H1 (cell line): ENCODE data around the gene ZNF804B. TPM values are rescaled to one million over a fixed set of nuclear protein-coding genes. Genes with fewer than 3 reads are reported as not detected.
A peak's percentile ranks its signal among the peaks of the same experiment; 100 is the strongest.

Source experiments
- CTCF ChIA-PET: fragments of 300-600 bp; sonication (Branson Sonifier 250); formaldehyde crosslinking; loops from one replicate; lab custom pipeline; 2021; ENCODE audit not compliant: partially characterized antibody; lab: Charles Lee
- POLR2A ChIA-PET: fragments of 300-600 bp; sonication (Branson Sonifier 250); formaldehyde crosslinking; loops from one replicate; lab custom pipeline; 2021; ENCODE audit warnings: inconsistent platforms; ENCODE audit not compliant: partially characterized antibody; lab: Charles Lee
- DNase-seq, 2 experiments: peaks; one replicate each; pipeline versions ENCODE4 v3.0.0 to v3.0.0-alpha.2; 2010 to 2022; ENCODE audit warnings: low spot score in 2 of 2, low read depth in 1 of 2, mixed read lengths in 1 of 2
- FAIRE-seq: peaks from 2 replicates; lab custom pipeline; 2011; peaks lifted over from hg19 to GRCh38; lab: Jason Lieb, UNC
- H2AFZ ChIP-seq: 2 replicates; pipeline ENCODE4 v1.8.1; 2012; ENCODE audit warnings: low read length, inconsistent platforms
- H2AK5ac ChIP-seq: 2 replicates; pipeline ENCODE4 v1.6.1; 2013; ENCODE audit warnings: low read depth, low read length
- H2BK120ac ChIP-seq: replicated peaks from 2 replicates; pipeline ENCODE3; 2013; ENCODE audit warnings: low read depth, low read length, inconsistent platforms
- H2BK12ac ChIP-seq: 2 replicates; pipeline ENCODE4 v1.6.1; 2013; ENCODE audit warnings: low read depth, low read length
- H2BK15ac ChIP-seq: 2 replicates; pipeline ENCODE4 v1.6.1; 2013; ENCODE audit warnings: low read length
- H2BK20ac ChIP-seq: 2 replicates; pipeline ENCODE4 v1.6.1; 2013; ENCODE audit warnings: low read length
- H2BK5ac ChIP-seq: 2 replicates; pipeline ENCODE4 v1.6.1; 2013; ENCODE audit warnings: low read depth, low read length
- H3K14ac ChIP-seq: 2 replicates; pipeline ENCODE4 v1.6.1; 2013; ENCODE audit warnings: inconsistent platforms; ENCODE audit not compliant: insufficient read length
- H3K18ac ChIP-seq: 2 replicates; pipeline ENCODE4 v1.6.1; 2013; ENCODE audit warnings: low read length; ENCODE audit errors: extremely low read depth
- H3K23ac ChIP-seq: 2 replicates; pipeline ENCODE4 v1.6.1; 2013; ENCODE audit warnings: inconsistent platforms; ENCODE audit not compliant: insufficient read length
- H3K23me2 ChIP-seq: 2 replicates; pipeline ENCODE4 v1.6.1; 2013; ENCODE audit warnings: low read depth, low read length
- H3K27ac ChIP-seq: 2 replicates; pipeline ENCODE4 v1.6.1; 2011; ENCODE audit warnings: low read depth, low read length, inconsistent platforms
- H3K27me3 ChIP-seq, 4 experiments: replicated peaks in 1 of 4; 1 replicate in 1 of 4; 2 replicates in 3 of 4; pipeline versions ENCODE4 v1.6.1 to v1.8.1; 2011 to 2013; ENCODE audit warnings: low read length in 3 of 4, mild to moderate bottlenecking in 3 of 4, inconsistent platforms in 2 of 4, mixed read lengths in 2 of 4, moderate library complexity in 1 of 4; ENCODE audit not compliant: control insufficient read depth in 3 of 4, insufficient read depth in 3 of 4; ENCODE audit errors: extremely low read depth in 1 of 4
- H3K36me3 ChIP-seq, 4 experiments: 2 replicates each; pipeline versions ENCODE4 v1.6.1 to v1.8.1; 2011 to 2013; ENCODE audit warnings: mild to moderate bottlenecking in 4 of 4, low read length in 3 of 4, moderate library complexity in 2 of 4, control low read depth in 1 of 4, inconsistent platforms in 1 of 4; ENCODE audit not compliant: insufficient read depth in 4 of 4, control insufficient read depth in 2 of 4
- H3K4ac ChIP-seq: replicated peaks from 2 replicates; pipeline ENCODE3; 2013; ENCODE audit warnings: low read length, low read depth, mixed read lengths, inconsistent platforms; ENCODE audit not compliant: insufficient read length
- H3K4me1 ChIP-seq, 4 experiments: replicated peaks in 1 of 4; 1 replicate in 1 of 4; 2 replicates in 3 of 4; pipeline versions ENCODE4 v1.6.1 to v1.8.1; 2011 to 2013; ENCODE audit warnings: low read length in 3 of 4, inconsistent platforms in 2 of 4, mixed read lengths in 1 of 4; ENCODE audit not compliant: insufficient read depth in 4 of 4, control insufficient read depth in 3 of 4
- H3K4me2 ChIP-seq, 2 experiments: 2 replicates each; pipeline versions ENCODE4 v1.6.1 to v1.8.1; 2011 to 2013; ENCODE audit warnings: low read depth in 2 of 2, low read length in 2 of 2, control low read depth in 1 of 2, inconsistent platforms in 1 of 2, mild to moderate bottlenecking in 1 of 2; ENCODE audit not compliant: insufficient read depth in 1 of 2
- H3K4me3 ChIP-seq, 4 experiments: fragments of 200-600, 300-600 bp in 1 of 4; sonication (generic), shearing (Covaris generic), sonication (Bioruptor Twin) in 1 of 4; 2 replicates each; pipeline versions ENCODE4 v1.5.1 to v1.8.1; 2011 to 2016; ENCODE audit warnings: low read length in 4 of 4, low read depth in 3 of 4, control low read depth in 2 of 4, inconsistent platforms in 2 of 4, mild to moderate bottlenecking in 2 of 4, mixed read lengths in 1 of 4, moderate library complexity in 1 of 4; ENCODE audit not compliant: insufficient read depth in 2 of 4; ENCODE audit errors: extremely low read depth in 1 of 4
- H3K56ac ChIP-seq: replicated peaks from 2 replicates; pipeline ENCODE3; 2013; ENCODE audit warnings: low read depth, mild to moderate bottlenecking, mixed read lengths, low read length, inconsistent platforms; ENCODE audit not compliant: insufficient read length
- H3K79me1 ChIP-seq: 2 replicates; pipeline ENCODE4 v1.6.1; 2013; ENCODE audit warnings: low read depth, low read length, control low read depth
- H3K79me2 ChIP-seq, 2 experiments: 2 replicates each; pipeline versions ENCODE4 v1.6.1 to v1.8.1; 2012 to 2013; ENCODE audit warnings: low read length in 2 of 2, mild to moderate bottlenecking in 2 of 2, inconsistent platforms in 1 of 2; ENCODE audit not compliant: insufficient read depth in 2 of 2, control insufficient read depth in 1 of 2
- H3K9ac ChIP-seq, 4 experiments: replicated peaks in 1 of 4; 1 replicate in 1 of 4; 2 replicates in 3 of 4; pipeline versions ENCODE4 v1.6.1 to v1.8.1; 2011 to 2013; ENCODE audit warnings: low read depth in 3 of 4, low read length in 3 of 4, control low read depth in 2 of 4, mild to moderate bottlenecking in 2 of 4, moderate library complexity in 2 of 4, inconsistent platforms in 1 of 4; ENCODE audit errors: extremely low read depth in 1 of 4
- H3K9me3 ChIP-seq, 2 experiments: 2 replicates each; pipeline versions ENCODE4 v1.6.1 to v1.8.1; 2012 to 2013; ENCODE audit warnings: mild to moderate bottlenecking in 2 of 2, moderate library complexity in 2 of 2, control low read depth in 1 of 2, inconsistent platforms in 1 of 2, low read depth in 1 of 2, low read length in 1 of 2, mixed read lengths in 1 of 2; ENCODE audit not compliant: insufficient read depth in 2 of 2
- H4K20me1 ChIP-seq, 2 experiments: replicated peaks in 1 of 2; 2 replicates each; pipeline versions ENCODE3 to v1.8.1; 2011 to 2013; ENCODE audit warnings: inconsistent platforms in 2 of 2, low read length in 2 of 2, mild to moderate bottlenecking in 1 of 2; ENCODE audit not compliant: insufficient read depth in 2 of 2, control insufficient read depth in 1 of 2
- H4K5ac ChIP-seq: 2 replicates; pipeline ENCODE4 v1.6.1; 2013; ENCODE audit warnings: low read length, low read depth, mixed read lengths, inconsistent platforms; ENCODE audit not compliant: insufficient read length
- H4K8ac ChIP-seq: 2 replicates; pipeline ENCODE4 v1.8.0; 2013; ENCODE audit warnings: mild to moderate bottlenecking, moderate library complexity, low read length, inconsistent platforms; ENCODE audit not compliant: insufficient read depth; ENCODE audit errors: extremely low read depth
- H4K91ac ChIP-seq: replicated peaks from 2 replicates; pipeline ENCODE3; 2013; ENCODE audit warnings: low read length, mixed read lengths, inconsistent platforms; ENCODE audit not compliant: insufficient read length
- CTCF ChIP-seq, 3 experiments: IDR thresholded peaks; 1 replicate in 2 of 3; 2 replicates in 1 of 3; pipeline versions ENCODE4 v1.5.1 to v1.6.1; 2011; ENCODE audit warnings: low read length in 3 of 3, mild to moderate bottlenecking in 3 of 3, inconsistent platforms in 2 of 3, low read depth in 1 of 3, moderate library complexity in 1 of 3; ENCODE audit not compliant: insufficient read depth in 1 of 3; ENCODE audit errors: control extremely low read depth in 1 of 3
- EGR1 ChIP-seq: IDR thresholded peaks from 2 replicates; pipeline ENCODE4 v1.6.1; 2011; ENCODE audit warnings: low read depth, low read length, borderline replicate concordance
- GTF2F1 ChIP-seq: IDR thresholded peaks from 2 replicates; pipeline ENCODE4 v1.6.1; 2012; ENCODE audit warnings: low read depth, low read length, improper control_type of control experiment, borderline replicate concordance
- NRF1 ChIP-seq: IDR thresholded peaks from 2 replicates; pipeline ENCODE4 v1.6.1; 2011; ENCODE audit warnings: mild to moderate bottlenecking, low read depth, low read length, improper control_type of control experiment
- POU5F1 ChIP-seq: IDR thresholded peaks from 2 replicates; pipeline ENCODE4 v1.6.1; 2011; ENCODE audit warnings: low read depth, mild to moderate bottlenecking, low read length, moderate library complexity
- WGBS, 2 experiments: shearing (Covaris generic) in 1 of 2; methylation state at CpG; one replicate each; pipeline versions ENCODE4 v1.1.6 to v1.1.7; 2013 to 2015; ENCODE audit warnings: low lambda C conversion rate in 2 of 2, mixed read lengths in 2 of 2, inconsistent platforms in 1 of 2, low coverage in 1 of 2, missing lambda C conversion rate in 1 of 2; ENCODE audit not compliant: insufficient replicate concordance in 2 of 2, insufficient coverage in 1 of 2, insufficient read length in 1 of 2; ENCODE audit errors: extremely low coverage in 1 of 2, missing lambda C conversion rate in 1 of 2; 5-methylcytosine and 5-hydroxymethylcytosine counted together
- polyA plus RNA-seq, 7 experiments: library from polyadenylated mRNA; depleted of rRNA in 3 of 7; stranded (reverse) in 5 of 7; unstranded in 2 of 7; fragments of >200 nt in 5 of 7; fragments of 200-250 nt in 2 of 7; gene quantifications; 1 replicate in 5 of 7; 2 replicates in 1 of 7; 4 replicates in 1 of 7; pipeline versions ENCODE4 v1.2.1 to v1.2.3, GENCODE V29; 2011 to 2013; ENCODE audit warnings: missing spikeins in 2 of 7, mixed read lengths in 2 of 7
- total RNA-seq: library from RNA; stranded (reverse); fragmentation: NEBNext Ultra II Directional; extraction: Animal tissue kit (Norgen Biotek cat#: 25700); gene quantifications from 2 replicates; pipeline ENCODE4 v1.2.1, GENCODE V29; 2021

Gene ZNF804B
- total and polyA plus RNA-seq, 2 of the 8 experiments (the other 6 are each of a cell fraction or from before 2014, with no cell fraction given), result not detected

GRCh38 chr7:89002981-89003956 is 243.8 kb downstream of the ZNF804B start:
- FAIRE-seq (no peak), DNase-seq (no peak)
- no peaks in the 10 kb centered on the region for H3K23me2 ChIP-seq
- H3K4ac ChIP-seq, result no peak overlapping the region
- H3K4me2 ChIP-seq, result no peak overlapping the region
- TF ChIP-seq NRF1, result no peak
- no peak for TF ChIP-seq EGR1
- TF ChIP-seq CTCF (IDR thresholded peaks at IDR 0.05; ENCODE audit: control extremely low read depth in 1 of 3, insufficient read depth in 1 of 3, low read depth in 1 of 3, low read length in 3 of 3), result no peak
- TF ChIP-seq POU5F1, result no peak
- no peak for TF ChIP-seq GTF2F1
- H4K91ac ChIP-seq, result no peak overlapping the region
- H2AFZ ChIP-seq, result peak overlapping the region; percentile 70; the same call in 1 of the 2 replicates
- H3K27me3 ChIP-seq, result no peaks in the 10 kb centered on the region
- H3K4me3 ChIP-seq, result no peak overlapping the region
- no peak overlapping the region for H4K8ac ChIP-seq
- H3K9ac ChIP-seq, result no peak overlapping the region
- no peaks in the 10 kb centered on the region for H3K9me3 ChIP-seq
- H2BK12ac ChIP-seq, result no peak overlapping the region
- no peaks in the 10 kb centered on the region for H3K79me2 ChIP-seq
- H2BK5ac ChIP-seq, result no peak overlapping the region
- no peak overlapping the region for H3K14ac ChIP-seq
- H4K20me1 ChIP-seq, result no peaks in the 10 kb centered on the region
- no peak overlapping the region for H3K56ac ChIP-seq
- H3K36me3 ChIP-seq, result no peaks in the 10 kb centered on the region
- H3K4me1 ChIP-seq, result peaks cover 0 to 2% (median 0%) of the 10 kb centered on the region in 4 experiments; a peak in 1 of 7 replicates
- H2AK5ac ChIP-seq, result no peak overlapping the region
- H2BK15ac ChIP-seq, result no peak overlapping the region
- 89% methylated on average over 4 of the region's 4 CpGs; no CpG with 5 or more reads in 1 of the 2 experiments for WGBS, 2 experiments
- no peak overlapping the region for H2BK120ac ChIP-seq
- ChIA-PET CTCF (no interaction called here), POLR2A (interaction anchor here (0.6 kb wide), 1 partner anchor 9 kb away, joined by 4 read pairs; no protein-coding TSS in a partner anchor)
- H3K18ac ChIP-seq, result no peak overlapping the region
- H2BK20ac ChIP-seq, result no peak overlapping the region
- no peak overlapping the region for H4K5ac ChIP-seq
- H3K23ac ChIP-seq, result no peak overlapping the region
- H3K79me1 ChIP-seq, result no peaks in the 10 kb centered on the region
- no peak overlapping the region for H3K27ac ChIP-seq
